ENCODE results near the gene ASIC3.

GRCh38 chr7:151079199-151079910 is 31.0 kb downstream of the ASIC3 start:
- no peak for TF ChIP-seq CTCF (IDR thresholded peaks at IDR 0.05; ENCODE audit: poor library complexity)
- TF ChIP-seq EZH2phosphoT487 (IDR thresholded peaks at IDR 0.05; ENCODE audit: low read depth, severe bottlenecking, unreplicated experiment): no peak
- no peak for TF ChIP-seq EZH2 (IDR thresholded peaks at IDR 0.05; ENCODE audit: borderline replicate concordance)
